GM19467 (cell line): ENCODE data around the gene WWOX.

Experiments used
- ATAC-seq: cut with Tn5 transposase; IDR thresholded peaks from one replicate; pipeline ENCODE4 v1.9.1; 2021; ENCODE audit warnings: mild to moderate bottlenecking, moderate library complexity; ENCODE audit not compliant: unreplicated experiment

Gene WWOX

GRCh38 chr16:78696797-78697196 lies 597.3 kb downstream of the WWOX start:
- ATAC-seq, result no peak

GRCh38 chr16:78697426-78697825 lies 598.0 kb downstream of the WWOX start:
- ATAC-seq, result no peak

GRCh38 chr16:78703936-78704335 lies 604.5 kb downstream of the WWOX start:
- no peak for ATAC-seq

GRCh38 chr16:78704416-78704815 lies 605.0 kb downstream of the WWOX start:
- no peak for ATAC-seq

- no peak for ATAC-seq
These were observed 606.2 kb downstream of the WWOX start for GRCh38 chr16:78705694-78706093.

- ATAC-seq, result no peak
These were observed 607.2 kb downstream of the WWOX start for GRCh38 chr16:78706637-78707036.

GRCh38 chr16:78709137-78709884 lies 609.9 kb downstream of the WWOX start:
- no peak for ATAC-seq

GRCh38 chr16:78715106-78715505 lies 615.7 kb downstream of the WWOX start:
- ATAC-seq, result no peak

GRCh38 chr16:78715673-78716072 lies 616.2 kb downstream of the WWOX start:
- no peak for ATAC-seq

- no peak for ATAC-seq
These were observed 618.7 kb downstream of the WWOX start for GRCh38 chr16:78718141-78718540.

- no peak for ATAC-seq
These were observed 621.0 kb downstream of the WWOX start for GRCh38 chr16:78720416-78720815.

- ATAC-seq, result no peak
These were observed 628.1 kb downstream of the WWOX start for GRCh38 chr16:78727536-78727935.

GRCh38 chr16:78729687-78730086 lies 630.2 kb downstream of the WWOX start:
- no peak for ATAC-seq

- no peak for ATAC-seq
These were observed 632.3 kb downstream of the WWOX start for GRCh38 chr16:78731785-78732184.

- ATAC-seq, result no peak
These were observed 633.2 kb downstream of the WWOX start for GRCh38 chr16:78732696-78733095.

GRCh38 chr16:78735337-78735736 lies 635.9 kb downstream of the WWOX start:
- no peak for ATAC-seq

- ATAC-seq, result no peak
These were observed 638.2 kb downstream of the WWOX start for GRCh38 chr16:78737630-78738029.

GRCh38 chr16:78738557-78738956 lies 639.1 kb downstream of the WWOX start:
- no peak for ATAC-seq

- no peak for ATAC-seq
These were observed 640.8 kb downstream of the WWOX start for GRCh38 chr16:78740269-78740668.

- peak; percentile 93 for ATAC-seq
These were observed 643.2 kb downstream of the WWOX start for GRCh38 chr16:78742501-78743283.

GRCh38 chr16:78743556-78743955 lies 644.1 kb downstream of the WWOX start:
- no peak for ATAC-seq

GRCh38 chr16:78744099-78744498 lies 644.6 kb downstream of the WWOX start:
- ATAC-seq, result no peak
